H1 (cell line): ENCODE measurements around the gene TINAG. TPM values are rescaled to one million over a fixed set of nuclear protein-coding genes. Genes with fewer than 3 reads are reported as not detected.

Experiments
- CTBP2 ChIP-seq: IDR thresholded peaks from 2 replicates; pipeline ENCODE4 v1.7.0; 2011; ENCODE audit warnings: borderline replicate concordance, mild to moderate bottlenecking, moderate library complexity, mixed read lengths, low read length; ENCODE audit not compliant: insufficient read depth, insufficient read length
- HDAC2 ChIP-seq, 2 experiments: fragments of 300-600 bp in 1 of 2; sonication (generic) in 1 of 2; IDR thresholded peaks; 2 replicates each; pipeline ENCODE4 v1.6.1; 2011 to 2012; ENCODE audit warnings: low read depth in 2 of 2, low read length in 2 of 2, mild to moderate bottlenecking in 2 of 2, moderate library complexity in 2 of 2, borderline replicate concordance in 1 of 2, inconsistent platforms in 1 of 2
- KDM1A ChIP-seq: fragments of 200-600, 300-600 bp; sonication (generic); IDR thresholded peaks from 2 replicates; pipeline ENCODE4 v1.7.1; 2016; ENCODE audit warnings: mild to moderate bottlenecking, low read length, borderline replicate concordance
- NANOG ChIP-seq: IDR thresholded peaks from 2 replicates; pipeline ENCODE4 v1.6.1; 2011; ENCODE audit warnings: low read length, low read depth, mild to moderate bottlenecking, inconsistent platforms; ENCODE audit not compliant: insufficient read depth, poor library complexity, severe bottlenecking
- RFX5 ChIP-seq: IDR thresholded peaks from 2 replicates; pipeline ENCODE4 v1.6.1; 2011; ENCODE audit warnings: low read depth, low read length, improper control_type of control experiment, borderline replicate concordance
- SRF ChIP-seq: IDR thresholded peaks from 2 replicates; pipeline ENCODE4 v1.6.1; 2011; ENCODE audit warnings: mild to moderate bottlenecking, low read depth, low read length, moderate library complexity
- polyA plus RNA-seq, 7 experiments: library from polyadenylated mRNA; depleted of rRNA in 3 of 7; stranded (reverse) in 5 of 7; unstranded in 2 of 7; fragments of >200 nt in 5 of 7; fragments of 200-250 nt in 2 of 7; gene quantifications; 1 replicate in 5 of 7; 2 replicates in 1 of 7; 4 replicates in 1 of 7; pipeline versions ENCODE4 v1.2.1 to v1.2.3, GENCODE V29; 2011 to 2013; ENCODE audit warnings: missing spikeins in 2 of 7, mixed read lengths in 2 of 7
- total RNA-seq: library from RNA; stranded (reverse); fragmentation: NEBNext Ultra II Directional; extraction: Animal tissue kit (Norgen Biotek cat#: 25700); gene quantifications from 2 replicates; pipeline ENCODE4 v1.2.1, GENCODE V29; 2021

Gene TINAG
- total and polyA plus RNA-seq, 2 of the 8 experiments (the other 6 are each of a cell fraction or from before 2014, with no cell fraction given), result not detected

DNA sequence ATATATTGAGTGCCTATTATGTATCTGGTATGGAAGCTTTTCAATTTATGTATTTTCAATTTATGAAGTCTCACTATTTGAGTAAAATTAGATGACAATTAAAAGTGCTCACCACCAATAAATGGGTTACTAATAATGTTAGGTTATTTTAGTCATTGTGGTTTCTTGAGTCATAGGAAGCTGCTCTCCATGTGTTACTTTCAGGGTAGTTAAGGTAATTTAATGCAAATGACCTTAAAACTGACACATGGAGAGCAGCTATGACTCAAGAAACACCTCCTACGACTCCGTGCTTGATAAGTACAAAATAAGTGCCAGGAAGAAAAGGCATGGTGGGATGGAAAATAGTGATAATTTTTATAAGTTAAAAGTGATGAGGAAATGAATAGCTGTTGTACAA lies 16.5 kb upstream of the TINAG start (continued):
- no peak for TF ChIP-seq KDM1A
- TF ChIP-seq CTBP2, result no peak
- TF ChIP-seq RFX5, result no peak
- no peak for TF ChIP-seq NANOG
- no peak for TF ChIP-seq SRF
- TF ChIP-seq HDAC2 (IDR thresholded peaks at IDR 0.05; ENCODE audit: borderline replicate concordance in 1 of 2, low read depth in 2 of 2, low read length in 2 of 2), result no peak
